Cortex of kidney (tissue), 1 donor: ENCODE measurements around the gene CLTC.
"Not testable (repeated sequence)": the region's sequence is repeated elsewhere in the genome, so short reads cannot be mapped to it uniquely, and the experiment has no call there.

ENCODE experiments used
- DNase-seq: peaks from one replicate; lab custom pipeline; 2025; lab: John Stamatoyannopoulos, UW

CLTC gene

GRCh38 chr17:59619298-59620063 is at the start of gene CLTC:
Gene CLTC (plus strand): TSS chr17:59619895. CDS start chr17:59620132, 237 bp downstream.
- DNase-seq, result peak; percentile 40

GRCh38 chr17:59572301-59572924 is 47.3 kb upstream of the CLTC start:
- no peak for DNase-seq

- DNase-seq, result not testable (repeated sequence)
These were observed 35.5 kb upstream of the CLTC start for GRCh38 chr17:59584168-59584567.

GRCh38 chr17:59600169-59600568 is 19.5 kb upstream of the CLTC start:
- no peak for DNase-seq

- DNase-seq, result no peak
These were observed 18.6 kb upstream of the CLTC start for GRCh38 chr17:59601130-59601529.

- DNase-seq, result no peak
These were observed 12.6 kb upstream of the CLTC start for GRCh38 chr17:59607061-59607460.

- DNase-seq, result no peak
These were observed 11.8 kb upstream of the CLTC start for GRCh38 chr17:59607817-59608403.

- DNase-seq, result no peak
These were observed 8.2 kb upstream of the CLTC start for GRCh38 chr17:59611503-59611902.

- DNase-seq, result no peak
These were observed 3.3 kb upstream of the CLTC start for GRCh38 chr17:59616253-59616920.

GRCh38 chr17:59617156-59617732 is 2.5 kb upstream of the CLTC start:
- DNase-seq, result no peak

- no peak for DNase-seq
These were observed 729 bp upstream of the CLTC start for GRCh38 chr17:59619035-59619297.

- no peak for DNase-seq
These were observed 317 bp downstream of the CLTC start for GRCh38 chr17:59620064-59620359.

GRCh38 chr17:59620518-59621259 is 994 bp downstream of the CLTC start:
- no peak for DNase-seq

GRCh38 chr17:59621771-59622170 is 2.1 kb downstream of the CLTC start:
- no peak for DNase-seq

- DNase-seq, result no peak
These were observed 3.5 kb downstream of the CLTC start for GRCh38 chr17:59623151-59623550.

- DNase-seq, result no peak
These were observed 7.1 kb downstream of the CLTC start for GRCh38 chr17:59626756-59627155.

- DNase-seq, result no peak
These were observed 7.6 kb downstream of the CLTC start for GRCh38 chr17:59627274-59627673.

- no peak for DNase-seq
These were observed 8.1 kb downstream of the CLTC start for GRCh38 chr17:59627770-59628171.

GRCh38 chr17:59629174-59629573 is 9.5 kb downstream of the CLTC start:
- DNase-seq, result no peak

- no peak for DNase-seq
These were observed 11.6 kb downstream of the CLTC start for GRCh38 chr17:59631276-59631675.

GRCh38 chr17:59632398-59632797 is 12.7 kb downstream of the CLTC start:
- no peak for DNase-seq
